Measurements from ENCODE around the gene IL24.
"Not testable (repeated sequence)": the region's sequence is repeated elsewhere in the genome, so short reads cannot be mapped to it uniquely, and the experiment has no call there.

The IL24 gene

GRCh38 chr1:206923961-206924557 lies 26.8 kb downstream of the IL24 start:
- H3K9me3 Mint-ChIP-seq, H3K27me3 Mint-ChIP-seq, DNase-seq, ATAC-seq, H3K27ac Mint-ChIP-seq, H3K4me3 Mint-ChIP-seq: not testable (repeated sequence)
- peaks cover 23% of the 10 kb centered on the region for H3K4me1 Mint-ChIP-seq

GRCh38 chr1:206924592-206925105 lies 27.4 kb downstream of the IL24 start:
- no peak overlapping the region for H3K27ac Mint-ChIP-seq
- no peaks in the 10 kb centered on the region for H3K27me3 Mint-ChIP-seq
- peaks cover 25% of the 10 kb centered on the region for H3K4me1 Mint-ChIP-seq
- DNase-seq: peak; percentile 47 to 59
- ATAC-seq: peak; percentile 27
- no peaks in the 10 kb centered on the region for H3K9me3 Mint-ChIP-seq
- no peak overlapping the region for H3K4me3 Mint-ChIP-seq

GRCh38 chr1:206925106-206925736 lies 28.0 kb downstream of the IL24 start:
- ATAC-seq (peak; percentile 82), DNase-seq (peak; percentile 72 to 82)
- Mint-ChIP-seq H3K4me3 (no peak overlapping the region), H3K9me3 (no peaks in the 10 kb centered on the region), H3K4me1 (peaks cover 29% of the 10 kb centered on the region), H3K27ac (no peak overlapping the region), H3K27me3 (no peaks in the 10 kb centered on the region)

GRCh38 chr1:206926286-206926685 lies 29.0 kb downstream of the IL24 start:
- Mint-ChIP-seq H3K27me3 (no peaks in the 10 kb centered on the region), H3K27ac (no peak overlapping the region), H3K4me3 (no peak overlapping the region)

GRCh38 chr1:206929524-206929923 lies 32.3 kb downstream of the IL24 start:
- peak overlapping the region; percentile 88 to 94 for H3K27ac Mint-ChIP-seq
- no peaks in the 10 kb centered on the region for H3K27me3 Mint-ChIP-seq
- peak overlapping the region; percentile 68 to 71 for H3K4me3 Mint-ChIP-seq
- H3K9me3 Mint-ChIP-seq: no peaks in the 10 kb centered on the region
- ATAC-seq (no peak), DNase-seq (no peak)
- H3K4me1 Mint-ChIP-seq: peaks cover 51% of the 10 kb centered on the region

More at GRCh38 chr1:206926286-206926685, 29.0 kb downstream of the IL24 start:
- ATAC-seq (no peak), DNase-seq (no peak)
- no peaks in the 10 kb centered on the region for H3K9me3 Mint-ChIP-seq
- peaks cover 36% of the 10 kb centered on the region for H3K4me1 Mint-ChIP-seq

- Mint-ChIP-seq H3K27me3 (no peaks in the 10 kb centered on the region), H3K27ac (peak overlapping the region; percentile 89 to 95), H3K9me3 (no peaks in the 10 kb centered on the region), H3K4me3 (peak overlapping the region; percentile 68 to 71), H3K4me1 (peaks cover 51% of the 10 kb centered on the region)
- ATAC-seq: peak; percentile 59
- DNase-seq: peak in 1 of 2 donors; percentile 68
Measured at GRCh38 chr1:206930210-206930798, 33.1 kb downstream of the IL24 start.

- Mint-ChIP-seq H3K27ac (no peak overlapping the region), H3K27me3 (no peaks in the 10 kb centered on the region), H3K9me3 (no peaks in the 10 kb centered on the region), H3K4me3 (no peak overlapping the region), H3K4me1 (peaks cover 51% of the 10 kb centered on the region)
- ATAC-seq (no peak), DNase-seq (no peak)
Measured at GRCh38 chr1:206931709-206932108, 34.5 kb downstream of the IL24 start.

GRCh38 chr1:206932177-206932576 lies 34.9 kb downstream of the IL24 start:
- H3K4me3 Mint-ChIP-seq: no peak overlapping the region
- H3K27me3 Mint-ChIP-seq: no peaks in the 10 kb centered on the region
- DNase-seq (no peak), ATAC-seq (no peak)
- no peaks in the 10 kb centered on the region for H3K9me3 Mint-ChIP-seq
- peak overlapping the region in 1 of 2 donors; percentile 67 for H3K27ac Mint-ChIP-seq
- H3K4me1 Mint-ChIP-seq: peaks cover 51% of the 10 kb centered on the region

GRCh38 chr1:206933333-206933945 lies 36.2 kb downstream of the IL24 start:
- ATAC-seq (peak; percentile 64), DNase-seq (peak; percentile 56 to 68)
- H3K27ac Mint-ChIP-seq: no peak overlapping the region
- H3K4me1 Mint-ChIP-seq: peaks cover 42% of the 10 kb centered on the region
- no peak overlapping the region for H3K4me3 Mint-ChIP-seq
- H3K9me3 Mint-ChIP-seq: no peaks in the 10 kb centered on the region
- no peaks in the 10 kb centered on the region for H3K27me3 Mint-ChIP-seq

- ATAC-seq: peak; percentile 81
- H3K9me3 Mint-ChIP-seq: no peaks in the 10 kb centered on the region
- H3K27me3 Mint-ChIP-seq: no peaks in the 10 kb centered on the region
- H3K4me3 Mint-ChIP-seq: no peak overlapping the region
- DNase-seq: peak; percentile 59 to 68
- peaks cover 29% of the 10 kb centered on the region for H3K4me1 Mint-ChIP-seq
- H3K27ac Mint-ChIP-seq: no peak overlapping the region
Measured at GRCh38 chr1:206935491-206936067, 38.3 kb downstream of the IL24 start.

GRCh38 chr1:206937425-206937824 lies 40.2 kb downstream of the IL24 start:
- Mint-ChIP-seq H3K27ac (no peak overlapping the region), H3K4me3 (no peak overlapping the region), H3K4me1 (peaks cover 10% of the 10 kb centered on the region), H3K9me3 (no peaks in the 10 kb centered on the region), H3K27me3 (no peaks in the 10 kb centered on the region)
- DNase-seq (no peak), ATAC-seq (no peak)

GRCh38 chr1:206939131-206939530 lies 41.9 kb downstream of the IL24 start:
- Mint-ChIP-seq H3K4me1 (no peaks in the 10 kb centered on the region), H3K27me3 (no peaks in the 10 kb centered on the region), H3K27ac (no peak overlapping the region), H3K9me3 (no peaks in the 10 kb centered on the region), H3K4me3 (no peak overlapping the region)
- DNase-seq (no peak), ATAC-seq (no peak)

GRCh38 chr1:206939841-206940587 lies 42.8 kb downstream of the IL24 start:
- Mint-ChIP-seq H3K27ac (no peak overlapping the region), H3K4me3 (no peak overlapping the region), H3K4me1 (no peaks in the 10 kb centered on the region), H3K27me3 (no peaks in the 10 kb centered on the region), H3K9me3 (no peaks in the 10 kb centered on the region)
- ATAC-seq (no peak), DNase-seq (no peak)

GRCh38 chr1:206940588-206940936 lies 43.3 kb downstream of the IL24 start:
- ATAC-seq: no peak
- no peak for DNase-seq

GRCh38 chr1:206941766-206942418 lies 44.6 kb downstream of the IL24 start:
- H3K9me3 Mint-ChIP-seq: no peaks in the 10 kb centered on the region
- peaks cover 7% of the 10 kb centered on the region for H3K27me3 Mint-ChIP-seq
- no peaks in the 10 kb centered on the region for H3K4me1 Mint-ChIP-seq
- DNase-seq (no peak), ATAC-seq (no peak)
- no peak overlapping the region for H3K4me3 Mint-ChIP-seq
- no peak overlapping the region for H3K27ac Mint-ChIP-seq

More at GRCh38 chr1:206940588-206940936, 43.3 kb downstream of the IL24 start:
- H3K4me3 Mint-ChIP-seq: no peak overlapping the region
- no peaks in the 10 kb centered on the region for H3K4me1 Mint-ChIP-seq
- no peaks in the 10 kb centered on the region for H3K27me3 Mint-ChIP-seq
- no peaks in the 10 kb centered on the region for H3K9me3 Mint-ChIP-seq
- H3K27ac Mint-ChIP-seq: no peak overlapping the region
